HEK293 (cell line): Measurements from ENCODE around the gene GBF1.

Experiments
- REPIN1 ChIP-seq: fragments of 450-650 bp; formaldehyde crosslinking; IDR thresholded peaks from 2 replicates; pipeline ENCODE4 v1.5.1; 2017; ENCODE audit warnings: missing biosample characterization, missing genetic modification characterization, low read depth
- ZBTB17 ChIP-seq: fragments of 450-650 bp; formaldehyde crosslinking; IDR thresholded peaks from 2 replicates; pipeline ENCODE4 v1.5.1; 2016; ENCODE audit warnings: missing biosample characterization, missing genetic modification characterization
- ZBTB48 ChIP-seq: fragments of 450-650 bp; formaldehyde crosslinking; IDR thresholded peaks from 2 replicates; pipeline ENCODE4 v1.5.1; 2016; ENCODE audit warnings: missing biosample characterization, missing genetic modification characterization
- ZFP37 ChIP-seq: fragments of 450-650 bp; formaldehyde crosslinking; IDR thresholded peaks from 2 replicates; pipeline ENCODE4 v1.5.1; 2016; ENCODE audit warnings: missing biosample characterization, missing genetic modification characterization
- ZNF121 ChIP-seq: fragments of 450-650 bp; formaldehyde crosslinking; IDR thresholded peaks from 2 replicates; pipeline ENCODE4 v1.5.1; 2016; ENCODE audit warnings: missing biosample characterization, missing genetic modification characterization
- ZNF132 ChIP-seq: fragments of 450-650 bp; formaldehyde crosslinking; IDR thresholded peaks from 2 replicates; pipeline ENCODE4 v1.5.1; 2017; ENCODE audit warnings: missing biosample characterization, missing genetic modification characterization, borderline replicate concordance
- ZNF133 ChIP-seq: fragments of 450-650 bp; formaldehyde crosslinking; IDR thresholded peaks from 2 replicates; pipeline ENCODE4 v1.5.1; 2016; ENCODE audit warnings: missing biosample characterization, missing genetic modification characterization
- ZNF157 ChIP-seq: fragments of 450-650 bp; formaldehyde crosslinking; IDR thresholded peaks from 2 replicates; pipeline ENCODE4 v1.5.1; 2016; ENCODE audit warnings: missing biosample characterization, missing genetic modification characterization
- ZNF610 ChIP-seq: fragments of 450-650 bp; formaldehyde crosslinking; IDR thresholded peaks from 2 replicates; pipeline ENCODE4 v1.5.1; 2016; ENCODE audit warnings: missing biosample characterization, missing genetic modification characterization, borderline replicate concordance
- ZNF621 ChIP-seq: fragments of 450-650 bp; formaldehyde crosslinking; IDR thresholded peaks from 2 replicates; pipeline ENCODE4 v1.5.1; 2017; ENCODE audit warnings: missing biosample characterization, missing genetic modification characterization
- ZNF626 ChIP-seq: fragments of 450-650 bp; sonication (Bioruptor Pico); formaldehyde crosslinking; IDR thresholded peaks from 2 replicates; pipeline ENCODE4 v1.5.1; 2018; ENCODE audit warnings: missing biosample characterization, missing genetic modification characterization, inconsistent platforms
- ZNF785 ChIP-seq: fragments of 450-650 bp; formaldehyde crosslinking; IDR thresholded peaks from 2 replicates; pipeline ENCODE4 v1.5.1; 2016; ENCODE audit warnings: missing biosample characterization, missing genetic modification characterization
- TF ChIP-seq, protein P1 (sequence below): fragments of 450-650 bp; formaldehyde crosslinking; IDR thresholded peaks from 2 replicates; pipeline ENCODE4 v1.5.1; 2016; ENCODE audit warnings: missing biosample characterization, missing genetic modification characterization
- TF ChIP-seq, protein P2 (sequence below): fragments of 450-650 bp; formaldehyde crosslinking; IDR thresholded peaks from 2 replicates; pipeline ENCODE4 v1.5.1; 2016; ENCODE audit warnings: missing biosample characterization, missing genetic modification characterization
- TF ChIP-seq, protein P3 (sequence below): fragments of 450-650 bp; formaldehyde crosslinking; IDR thresholded peaks from 2 replicates; pipeline ENCODE4 v1.5.1; 2016; ENCODE audit warnings: missing biosample characterization, missing genetic modification characterization
- TF ChIP-seq, protein P4 (sequence below): fragments of 450-650 bp; formaldehyde crosslinking; IDR thresholded peaks from 2 replicates; pipeline ENCODE4 v1.5.1; 2016; ENCODE audit warnings: missing biosample characterization, missing genetic modification characterization, borderline replicate concordance
- TF ChIP-seq, protein P5 (sequence below): fragments of 450-650 bp; formaldehyde crosslinking; IDR thresholded peaks from 2 replicates; pipeline ENCODE4 v1.5.1; 2017; ENCODE audit warnings: missing biosample characterization, missing genetic modification characterization
- TF ChIP-seq, protein P6 (sequence below): fragments of 450-650 bp; formaldehyde crosslinking; conservative IDR thresholded peaks from 2 replicates; pipeline ENCODE4 v1.5.1; 2016; ENCODE audit warnings: low read depth, missing biosample characterization, missing genetic modification characterization
- TF ChIP-seq, protein P7 (sequence below): fragments of 450-650 bp; formaldehyde crosslinking; IDR thresholded peaks from 2 replicates; pipeline ENCODE4 v1.5.1; 2017; ENCODE audit warnings: missing biosample characterization, missing genetic modification characterization

The GBF1 gene

DNA sequence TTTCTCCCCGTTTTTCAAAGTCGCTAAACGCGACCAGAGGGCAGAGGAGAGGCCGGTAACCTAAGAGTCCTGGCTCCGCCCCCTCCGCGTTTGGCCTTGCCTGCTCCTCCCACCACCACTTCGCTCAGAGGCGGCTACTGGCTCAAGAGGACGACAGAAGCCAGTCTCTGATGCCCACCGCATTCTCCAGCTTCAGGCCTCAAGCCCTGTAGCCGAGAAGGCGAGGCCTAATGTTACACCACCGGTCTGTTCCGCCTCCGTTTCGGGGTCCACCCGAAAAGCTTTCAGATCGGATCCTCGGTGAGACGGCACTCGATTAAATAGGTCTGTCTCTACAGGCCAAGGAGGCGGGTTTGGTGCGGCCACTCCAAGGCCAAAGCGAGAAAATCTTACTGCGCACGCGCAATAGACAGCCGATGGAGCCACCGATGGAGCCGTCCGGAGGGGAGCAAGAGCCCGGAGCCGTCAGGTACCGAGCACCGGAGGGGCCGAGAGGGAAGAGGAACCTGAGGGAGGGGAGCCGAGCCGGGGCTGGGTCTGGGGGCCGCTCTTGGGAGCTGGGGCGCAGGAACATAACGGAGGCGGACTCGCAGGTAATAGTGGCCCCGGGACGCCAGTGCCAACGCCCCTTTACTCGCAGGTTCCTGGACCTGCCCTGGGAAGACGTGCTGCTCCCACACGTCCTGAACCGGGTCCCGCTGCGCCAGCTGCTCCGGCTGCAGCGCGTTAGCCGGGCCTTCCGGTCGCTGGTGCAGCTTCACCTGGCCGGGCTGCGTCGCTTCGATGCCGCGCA, 175.6 kb downstream of the GBF1 start, which contains the start of gene FBXL15 (continued):
- TF ChIP-seq, protein P1, sequence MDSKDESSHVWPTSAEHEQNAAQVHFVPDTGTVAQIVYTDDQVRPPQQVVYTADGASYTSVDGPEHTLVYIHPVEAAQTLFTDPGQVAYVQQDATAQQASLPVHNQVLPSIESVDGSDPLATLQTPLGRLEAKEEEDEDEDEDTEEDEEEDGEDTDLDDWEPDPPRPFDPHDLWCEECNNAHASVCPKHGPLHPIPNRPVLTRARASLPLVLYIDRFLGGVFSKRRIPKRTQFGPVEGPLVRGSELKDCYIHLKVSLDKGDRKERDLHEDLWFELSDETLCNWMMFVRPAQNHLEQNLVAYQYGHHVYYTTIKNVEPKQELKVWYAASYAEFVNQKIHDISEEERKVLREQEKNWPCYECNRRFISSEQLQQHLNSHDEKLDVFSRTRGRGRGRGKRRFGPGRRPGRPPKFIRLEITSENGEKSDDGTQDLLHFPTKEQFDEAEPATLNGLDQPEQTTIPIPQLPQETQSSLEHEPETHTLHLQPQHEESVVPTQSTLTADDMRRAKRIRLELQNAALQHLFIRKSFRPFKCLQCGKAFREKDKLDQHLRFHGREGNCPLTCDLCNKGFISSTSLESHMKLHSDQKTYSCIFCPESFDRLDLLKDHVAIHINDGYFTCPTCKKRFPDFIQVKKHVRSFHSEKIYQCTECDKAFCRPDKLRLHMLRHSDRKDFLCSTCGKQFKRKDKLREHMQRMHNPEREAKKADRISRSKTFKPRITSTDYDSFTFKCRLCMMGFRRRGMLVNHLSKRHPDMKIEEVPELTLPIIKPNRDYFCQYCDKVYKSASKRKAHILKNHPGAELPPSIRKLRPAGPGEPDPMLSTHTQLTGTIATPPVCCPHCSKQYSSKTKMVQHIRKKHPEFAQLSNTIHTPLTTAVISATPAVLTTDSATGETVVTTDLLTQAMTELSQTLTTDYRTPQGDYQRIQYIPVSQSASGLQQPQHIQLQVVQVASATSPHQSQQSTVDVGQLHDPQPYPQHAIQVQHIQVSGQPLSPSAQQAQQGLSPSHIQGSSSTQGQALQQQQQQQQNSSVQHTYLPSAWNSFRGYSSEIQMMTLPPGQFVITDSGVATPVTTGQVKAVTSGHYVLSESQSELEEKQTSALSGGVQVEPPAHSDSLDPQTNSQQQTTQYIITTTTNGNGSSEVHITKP, result peak; percentile 83
- TF ChIP-seq ZNF626 (no peak), ZNF121 (tag by site-specific recombination) (peak; percentile 62; the same call in 1 of the 2 replicates), ZNF157 (tag by site-specific recombination) (no peak), ZNF610 (tag by site-specific recombination) (peak; percentile 88; the same call in 1 of the 2 replicates), ZBTB48 (peak; percentile 70), REPIN1 (peak; percentile 93; the same call in 1 of the 2 replicates), ZNF133 (no peak), ZFP37 (tag by site-specific recombination) (peak; percentile 97; the same call in 1 of the 2 replicates), ZNF621 (tag by site-specific recombination) (no peak), ZNF785 (tag by site-specific recombination) (peak; percentile 81; the same call in 1 of the 2 replicates), ZNF132 (tag by site-specific recombination) (no peak), ZBTB17 (tag by site-specific recombination) (peak; percentile 100)
- TF ChIP-seq, protein P2, sequence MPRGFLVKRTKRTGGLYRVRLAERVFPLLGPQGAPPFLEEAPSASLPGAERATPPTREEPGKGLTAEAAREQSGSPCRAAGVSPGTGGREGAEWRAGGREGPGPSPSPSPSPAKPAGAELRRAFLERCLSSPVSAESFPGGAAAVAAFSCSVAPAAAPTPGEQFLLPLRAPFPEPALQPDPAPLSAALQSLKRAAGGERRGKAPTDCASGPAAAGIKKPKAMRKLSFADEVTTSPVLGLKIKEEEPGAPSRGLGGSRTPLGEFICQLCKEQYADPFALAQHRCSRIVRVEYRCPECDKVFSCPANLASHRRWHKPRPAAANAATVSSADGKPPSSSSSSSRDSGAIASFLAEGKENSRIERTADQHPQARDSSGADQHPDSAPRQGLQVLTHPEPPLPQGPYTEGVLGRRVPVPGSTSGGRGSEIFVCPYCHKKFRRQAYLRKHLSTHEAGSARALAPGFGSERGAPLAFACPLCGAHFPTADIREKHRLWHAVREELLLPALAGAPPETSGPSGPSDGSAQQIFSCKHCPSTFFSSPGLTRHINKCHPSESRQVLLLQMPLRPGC (tag by site-specific recombination), result peak; percentile 73
- TF ChIP-seq, protein P3, sequence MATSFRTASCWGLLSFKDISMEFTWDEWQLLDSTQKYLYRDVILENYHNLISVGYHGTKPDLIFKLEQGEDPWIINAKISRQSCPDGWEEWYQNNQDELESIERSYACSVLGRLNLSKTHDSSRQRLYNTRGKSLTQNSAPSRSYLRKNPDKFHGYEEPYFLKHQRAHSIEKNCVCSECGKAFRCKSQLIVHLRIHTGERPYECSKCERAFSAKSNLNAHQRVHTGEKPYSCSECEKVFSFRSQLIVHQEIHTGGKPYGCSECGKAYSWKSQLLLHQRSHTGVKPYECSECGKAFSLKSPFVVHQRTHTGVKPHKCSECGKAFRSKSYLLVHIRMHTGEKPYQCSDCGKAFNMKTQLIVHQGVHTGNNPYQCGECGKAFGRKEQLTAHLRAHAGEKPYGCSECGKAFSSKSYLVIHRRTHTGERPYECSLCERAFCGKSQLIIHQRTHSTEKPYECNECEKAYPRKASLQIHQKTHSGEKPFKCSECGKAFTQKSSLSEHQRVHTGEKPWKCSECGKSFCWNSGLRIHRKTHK (tag by site-specific recombination), result no peak
- TF ChIP-seq, protein P4, sequence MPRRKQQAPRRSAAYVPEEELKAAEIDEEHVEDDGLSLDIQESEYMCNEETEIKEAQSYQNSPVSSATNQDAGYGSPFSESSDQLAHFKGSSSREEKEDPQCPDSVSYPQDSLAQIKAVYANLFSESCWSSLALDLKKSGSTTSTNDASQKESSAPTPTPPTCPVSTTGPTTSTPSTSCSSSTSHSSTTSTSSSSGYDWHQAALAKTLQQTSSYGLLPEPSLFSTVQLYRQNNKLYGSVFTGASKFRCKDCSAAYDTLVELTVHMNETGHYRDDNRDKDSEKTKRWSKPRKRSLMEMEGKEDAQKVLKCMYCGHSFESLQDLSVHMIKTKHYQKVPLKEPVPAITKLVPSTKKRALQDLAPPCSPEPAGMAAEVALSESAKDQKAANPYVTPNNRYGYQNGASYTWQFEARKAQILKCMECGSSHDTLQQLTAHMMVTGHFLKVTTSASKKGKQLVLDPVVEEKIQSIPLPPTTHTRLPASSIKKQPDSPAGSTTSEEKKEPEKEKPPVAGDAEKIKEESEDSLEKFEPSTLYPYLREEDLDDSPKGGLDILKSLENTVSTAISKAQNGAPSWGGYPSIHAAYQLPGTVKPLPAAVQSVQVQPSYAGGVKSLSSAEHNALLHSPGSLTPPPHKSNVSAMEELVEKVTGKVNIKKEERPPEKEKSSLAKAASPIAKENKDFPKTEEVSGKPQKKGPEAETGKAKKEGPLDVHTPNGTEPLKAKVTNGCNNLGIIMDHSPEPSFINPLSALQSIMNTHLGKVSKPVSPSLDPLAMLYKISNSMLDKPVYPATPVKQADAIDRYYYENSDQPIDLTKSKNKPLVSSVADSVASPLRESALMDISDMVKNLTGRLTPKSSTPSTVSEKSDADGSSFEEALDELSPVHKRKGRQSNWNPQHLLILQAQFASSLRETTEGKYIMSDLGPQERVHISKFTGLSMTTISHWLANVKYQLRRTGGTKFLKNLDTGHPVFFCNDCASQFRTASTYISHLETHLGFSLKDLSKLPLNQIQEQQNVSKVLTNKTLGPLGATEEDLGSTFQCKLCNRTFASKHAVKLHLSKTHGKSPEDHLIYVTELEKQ, result 0 out of 2 replicates have a peak, but pooled peaks have one; percentile 65
- TF ChIP-seq, protein P5, sequence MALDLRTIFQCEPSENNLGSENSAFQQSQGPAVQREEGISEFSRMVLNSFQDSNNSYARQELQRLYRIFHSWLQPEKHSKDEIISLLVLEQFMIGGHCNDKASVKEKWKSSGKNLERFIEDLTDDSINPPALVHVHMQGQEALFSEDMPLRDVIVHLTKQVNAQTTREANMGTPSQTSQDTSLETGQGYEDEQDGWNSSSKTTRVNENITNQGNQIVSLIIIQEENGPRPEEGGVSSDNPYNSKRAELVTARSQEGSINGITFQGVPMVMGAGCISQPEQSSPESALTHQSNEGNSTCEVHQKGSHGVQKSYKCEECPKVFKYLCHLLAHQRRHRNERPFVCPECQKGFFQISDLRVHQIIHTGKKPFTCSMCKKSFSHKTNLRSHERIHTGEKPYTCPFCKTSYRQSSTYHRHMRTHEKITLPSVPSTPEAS (tag by site-specific recombination), result peak; percentile 62
- TF ChIP-seq, protein P6, sequence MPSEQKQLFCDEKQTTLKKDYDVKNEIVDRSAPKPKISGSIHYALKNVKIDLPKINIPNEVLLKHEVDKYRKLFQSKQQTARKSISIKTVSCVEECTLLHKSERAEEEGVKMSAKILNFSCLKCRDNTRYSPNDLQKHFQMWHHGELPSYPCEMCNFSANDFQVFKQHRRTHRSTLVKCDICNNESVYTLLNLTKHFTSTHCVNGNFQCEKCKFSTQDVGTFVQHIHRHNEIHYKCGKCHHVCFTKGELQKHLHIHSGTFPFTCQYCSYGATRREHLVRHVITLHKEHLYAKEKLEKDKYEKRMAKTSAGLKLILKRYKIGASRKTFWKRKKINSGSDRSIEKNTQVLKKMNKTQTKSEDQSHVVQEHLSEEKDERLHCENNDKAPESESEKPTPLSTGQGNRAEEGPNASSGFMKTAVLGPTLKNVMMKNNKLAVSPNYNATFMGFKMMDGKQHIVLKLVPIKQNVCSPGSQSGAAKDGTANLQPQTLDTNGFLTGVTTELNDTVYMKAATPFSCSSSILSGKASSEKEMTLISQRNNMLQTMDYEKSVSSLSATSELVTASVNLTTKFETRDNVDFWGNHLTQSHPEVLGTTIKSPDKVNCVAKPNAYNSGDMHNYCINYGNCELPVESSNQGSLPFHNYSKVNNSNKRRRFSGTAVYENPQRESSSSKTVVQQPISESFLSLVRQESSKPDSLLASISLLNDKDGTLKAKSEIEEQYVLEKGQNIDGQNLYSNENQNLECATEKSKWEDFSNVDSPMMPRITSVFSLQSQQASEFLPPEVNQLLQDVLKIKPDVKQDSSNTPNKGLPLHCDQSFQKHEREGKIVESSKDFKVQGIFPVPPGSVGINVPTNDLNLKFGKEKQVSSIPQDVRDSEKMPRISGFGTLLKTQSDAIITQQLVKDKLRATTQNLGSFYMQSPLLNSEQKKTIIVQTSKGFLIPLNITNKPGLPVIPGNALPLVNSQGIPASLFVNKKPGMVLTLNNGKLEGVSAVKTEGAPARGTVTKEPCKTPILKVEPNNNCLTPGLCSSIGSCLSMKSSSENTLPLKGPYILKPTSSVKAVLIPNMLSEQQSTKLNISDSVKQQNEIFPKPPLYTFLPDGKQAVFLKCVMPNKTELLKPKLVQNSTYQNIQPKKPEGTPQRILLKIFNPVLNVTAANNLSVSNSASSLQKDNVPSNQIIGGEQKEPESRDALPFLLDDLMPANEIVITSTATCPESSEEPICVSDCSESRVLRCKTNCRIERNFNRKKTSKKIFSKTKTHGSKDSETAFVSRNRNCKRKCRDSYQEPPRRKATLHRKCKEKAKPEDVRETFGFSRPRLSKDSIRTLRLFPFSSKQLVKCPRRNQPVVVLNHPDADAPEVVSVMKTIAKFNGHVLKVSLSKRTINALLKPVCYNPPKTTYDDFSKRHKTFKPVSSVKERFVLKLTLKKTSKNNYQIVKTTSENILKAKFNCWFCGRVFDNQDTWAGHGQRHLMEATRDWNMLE, result peak; percentile 81
- TF ChIP-seq, protein P7, sequence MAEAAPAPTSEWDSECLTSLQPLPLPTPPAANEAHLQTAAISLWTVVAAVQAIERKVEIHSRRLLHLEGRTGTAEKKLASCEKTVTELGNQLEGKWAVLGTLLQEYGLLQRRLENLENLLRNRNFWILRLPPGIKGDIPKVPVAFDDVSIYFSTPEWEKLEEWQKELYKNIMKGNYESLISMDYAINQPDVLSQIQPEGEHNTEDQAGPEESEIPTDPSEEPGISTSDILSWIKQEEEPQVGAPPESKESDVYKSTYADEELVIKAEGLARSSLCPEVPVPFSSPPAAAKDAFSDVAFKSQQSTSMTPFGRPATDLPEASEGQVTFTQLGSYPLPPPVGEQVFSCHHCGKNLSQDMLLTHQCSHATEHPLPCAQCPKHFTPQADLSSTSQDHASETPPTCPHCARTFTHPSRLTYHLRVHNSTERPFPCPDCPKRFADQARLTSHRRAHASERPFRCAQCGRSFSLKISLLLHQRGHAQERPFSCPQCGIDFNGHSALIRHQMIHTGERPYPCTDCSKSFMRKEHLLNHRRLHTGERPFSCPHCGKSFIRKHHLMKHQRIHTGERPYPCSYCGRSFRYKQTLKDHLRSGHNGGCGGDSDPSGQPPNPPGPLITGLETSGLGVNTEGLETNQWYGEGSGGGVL (tag by site-specific recombination), result no peak
